Liver (tissue), 9 donors: ENCODE results near the gene PPP4R1. TPM values are rescaled to one million over a fixed set of nuclear protein-coding genes. Genes with fewer than 3 reads are reported as not detected.

Source experiments
- DNase-seq: peaks from one replicate; pipeline ENCODE4 v3.0.0-alpha.2; 2017; ENCODE audit warnings: low spot score
- H3K27ac ChIP-seq, 2 donors: one replicate each; pipeline ENCODE4 v1.7.0; 2013; ENCODE audit warnings: inconsistent platforms in 2 of 2, low read length in 2 of 2, control low read depth in 1 of 2, low read depth in 1 of 2, mild to moderate bottlenecking in 1 of 2
- H3K27me3 ChIP-seq, 4 donors: one replicate each; pipeline versions ENCODE4 v1.6.1 to v1.7.0; 2013; ENCODE audit warnings: low read length in 3 of 4, inconsistent platforms in 1 of 4, mild to moderate bottlenecking in 1 of 4, moderate library complexity in 1 of 4; ENCODE audit not compliant: control insufficient read depth in 4 of 4, insufficient read depth in 4 of 4
- H3K36me3 ChIP-seq, 4 donors: one replicate each; pipeline versions ENCODE4 v1.6.1 to v1.7.0; 2013; ENCODE audit warnings: low read length in 3 of 4, mild to moderate bottlenecking in 3 of 4, low read depth in 1 of 4, moderate library complexity in 1 of 4; ENCODE audit not compliant: control insufficient read depth in 4 of 4, insufficient read depth in 3 of 4
- H3K4me1 ChIP-seq, 4 donors: one replicate each; pipeline versions ENCODE4 v1.6.1 to v1.7.0; 2013; ENCODE audit warnings: low read length in 3 of 4, mild to moderate bottlenecking in 3 of 4, moderate library complexity in 1 of 4; ENCODE audit not compliant: control insufficient read depth in 4 of 4, insufficient read depth in 4 of 4
- H3K4me3 ChIP-seq, 3 donors: one replicate each; pipeline versions ENCODE4 v1.6.1 to v1.7.0; 2013; ENCODE audit warnings: low read length in 3 of 3, control low read depth in 1 of 3, low read depth in 1 of 3, mild to moderate bottlenecking in 1 of 3
- H3K9ac ChIP-seq, 2 donors: one replicate each; pipeline ENCODE4 v1.7.0; 2013; ENCODE audit warnings: low read length in 2 of 2, mild to moderate bottlenecking in 2 of 2, moderate library complexity in 2 of 2, control low read depth in 1 of 2, low read depth in 1 of 2
- H3K9me3 ChIP-seq, 4 donors: one replicate each; pipeline versions ENCODE4 v1.6.1 to v1.7.0; 2013; ENCODE audit warnings: low read length in 3 of 4; ENCODE audit not compliant: control insufficient read depth in 4 of 4
- EGR1 ChIP-seq, 2 donors: IDR thresholded peaks; 2 replicates each; pipeline ENCODE4 v1.6.1; 2016 to 2018; ENCODE audit warnings: antibody characterized with exemption in 2 of 2, low read depth in 2 of 2
- FOXA1 ChIP-seq: IDR thresholded peaks from 2 replicates; pipeline ENCODE4 v1.6.1; 2016; ENCODE audit warnings: antibody characterized with exemption
- FOXA2 ChIP-seq: IDR thresholded peaks from 2 replicates; pipeline ENCODE4 v1.6.1; 2016; ENCODE audit warnings: antibody characterized with exemption
- GABPA ChIP-seq, 2 donors: IDR thresholded peaks in 1 of 2; conservative IDR thresholded peaks in 1 of 2; 2 replicates each; pipeline ENCODE4 v1.6.1; 2016; ENCODE audit warnings: antibody characterized with exemption in 2 of 2, mild to moderate bottlenecking in 1 of 2, moderate library complexity in 1 of 2
- HNF4A ChIP-seq, 2 donors: conservative IDR thresholded peaks; 2 replicates each; pipeline ENCODE4 v1.6.1; 2016; ENCODE audit warnings: antibody characterized with exemption in 2 of 2, mild to moderate bottlenecking in 2 of 2
- HNF4G ChIP-seq: IDR thresholded peaks from 2 replicates; pipeline ENCODE4 v1.6.1; 2016; ENCODE audit warnings: antibody characterized with exemption
- JUND ChIP-seq, 2 donors: IDR thresholded peaks; 2 replicates each; pipeline ENCODE4 v1.6.1; 2016; ENCODE audit warnings: antibody characterized with exemption in 2 of 2
- NR2F2 ChIP-seq: IDR thresholded peaks from 2 replicates; pipeline ENCODE4 v1.6.1; 2016; ENCODE audit warnings: antibody characterized with exemption
- RAD21 ChIP-seq, 2 donors: IDR thresholded peaks; 2 replicates each; pipeline ENCODE4 v1.6.1; 2016; ENCODE audit warnings: antibody characterized with exemption in 2 of 2, mild to moderate bottlenecking in 2 of 2
- RXRA ChIP-seq, 2 donors: IDR thresholded peaks; 2 replicates each; pipeline ENCODE4 v1.6.1; 2017 to 2018; ENCODE audit warnings: antibody characterized with exemption in 2 of 2, mild to moderate bottlenecking in 1 of 2
- SP1 ChIP-seq: IDR thresholded peaks from 2 replicates; pipeline ENCODE4 v1.6.1; 2018; ENCODE audit warnings: antibody characterized with exemption, mild to moderate bottlenecking
- ZBTB33 ChIP-seq: IDR thresholded peaks from 2 replicates; pipeline ENCODE4 v1.6.1; 2016; ENCODE audit warnings: antibody characterized with exemption
- WGBS: extraction: QIAGEN DNeasy Blood & Tissue Kit; methylation state at CpG from one replicate; pipeline ENCODE4 v1.1.7; 2013; 5-methylcytosine and 5-hydroxymethylcytosine counted together
- polyA plus RNA-seq, 2 donors: library from polyadenylated mRNA; stranded (reverse) in 1 of 2; unstranded in 1 of 2; fragments of 200-250 nt in 1 of 2; fragments of >200 nt in 1 of 2; fragmentation: Nextera tagmentation in 1 of 2; extraction: Ambion mirVana in 1 of 2; gene quantifications; one replicate each; pipeline versions ENCODE4 v1.2.1 to v1.2.3, GENCODE V29; 2013 to 2015
- total RNA-seq, 2 donors: library from RNA; depleted of rRNA; stranded (reverse); fragments of >200 nt; gene quantifications; one replicate each; pipeline ENCODE4 v1.2.3, GENCODE V29; 2014
- TF ChIP-seq, protein P1 (sequence below): IDR thresholded peaks from 2 replicates; pipeline ENCODE4 v1.6.1; 2016; ENCODE audit warnings: antibody characterized with exemption, mild to moderate bottlenecking
- TF ChIP-seq, protein P2 (sequence below): fragments of 150-350 bp; IDR thresholded peaks from 2 replicates; pipeline ENCODE4 v1.5.1; 2017; ENCODE audit warnings: improper control_type of control experiment, low read depth, low read length; ENCODE audit not compliant: missing input control
- donor health status: healthy.
- donor health status: healthy.
- donor health status: healthy.
- donor health status: healthy.
- donor health status: healthy.

Gene PPP4R1
- total and polyA plus RNA-seq, 4 donors: 11.7 to 50.8 (median 22.8) TPM

GRCh38 chr18:9619990-9620389, 5.6 kb upstream of the PPP4R1 start:
- DNase-seq: no peak
- WGBS: 66% methylated on average over 8 of the region's 8 CpGs

DNA sequence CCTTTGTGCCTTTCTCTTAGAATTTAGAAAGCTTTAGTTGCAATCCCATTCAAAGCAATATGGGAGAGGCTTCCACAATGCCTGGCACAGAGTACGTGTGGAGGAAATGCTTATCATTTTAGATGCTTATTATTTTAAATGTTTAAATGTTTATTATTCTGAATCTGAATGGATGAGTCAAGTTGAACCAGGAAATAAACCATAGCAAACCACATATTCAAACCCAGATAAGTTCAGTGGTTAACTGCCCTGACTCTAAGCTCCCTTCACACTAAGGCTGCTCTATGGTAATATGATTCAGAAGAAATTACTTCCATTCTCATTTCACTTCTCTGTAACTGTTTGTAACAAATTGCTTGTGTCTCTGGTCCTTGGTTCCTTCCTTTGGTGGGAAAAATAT, 5.2 kb upstream of the PPP4R1 start:
- no peak for DNase-seq
- no peaks in the 10 kb centered on the region for H3K9me3 ChIP-seq

More at GRCh38 chr18:9619990-9620389, 5.6 kb upstream of the PPP4R1 start:
- TF ChIP-seq ZBTB33: no peak
- Histone ChIP-seq H3K4me3 (no peak overlapping the region), H3K36me3 (no peaks in the 10 kb centered on the region), H3K4me1 (peaks cover 0 to 6% (median 3%) of the 10 kb centered on the region in 4 donors), H3K27me3 (no peaks in the 10 kb centered on the region), H3K9ac (no peak overlapping the region), H3K9me3 (no peaks in the 10 kb centered on the region), H3K27ac (no peak overlapping the region)

More for the DNA sequence above, 5.2 kb upstream of the PPP4R1 start:
- Histone ChIP-seq H3K4me1 (peaks cover 0 to 7% (median 4%) of the 10 kb centered on the region in 4 donors), H3K9ac (no peak overlapping the region), H3K27me3 (no peaks in the 10 kb centered on the region), H3K36me3 (no peaks in the 10 kb centered on the region), H3K4me3 (no peak overlapping the region), H3K27ac (no peak overlapping the region)
- TF ChIP-seq HNF4G (no peak), FOXA1 (no peak), EGR1 (IDR thresholded peaks at IDR 0.05; ENCODE audit: low read depth in 2 of 2) (no peak), JUND (IDR thresholded peaks at IDR 0.05) (no peak), GABPA (IDR thresholded peaks at IDR 0.05 in 1 of 2, conservative IDR thresholded peaks at IDR 0.05 in 1 of 2) (no peak), HNF4A (conservative IDR thresholded peaks at IDR 0.05) (no peak), FOXA2 (no peak), SP1 (no peak), RAD21 (IDR thresholded peaks at IDR 0.05) (no peak), NR2F2 (no peak), RXRA (IDR thresholded peaks at IDR 0.05) (no peak)
- TF ChIP-seq, protein P1, sequence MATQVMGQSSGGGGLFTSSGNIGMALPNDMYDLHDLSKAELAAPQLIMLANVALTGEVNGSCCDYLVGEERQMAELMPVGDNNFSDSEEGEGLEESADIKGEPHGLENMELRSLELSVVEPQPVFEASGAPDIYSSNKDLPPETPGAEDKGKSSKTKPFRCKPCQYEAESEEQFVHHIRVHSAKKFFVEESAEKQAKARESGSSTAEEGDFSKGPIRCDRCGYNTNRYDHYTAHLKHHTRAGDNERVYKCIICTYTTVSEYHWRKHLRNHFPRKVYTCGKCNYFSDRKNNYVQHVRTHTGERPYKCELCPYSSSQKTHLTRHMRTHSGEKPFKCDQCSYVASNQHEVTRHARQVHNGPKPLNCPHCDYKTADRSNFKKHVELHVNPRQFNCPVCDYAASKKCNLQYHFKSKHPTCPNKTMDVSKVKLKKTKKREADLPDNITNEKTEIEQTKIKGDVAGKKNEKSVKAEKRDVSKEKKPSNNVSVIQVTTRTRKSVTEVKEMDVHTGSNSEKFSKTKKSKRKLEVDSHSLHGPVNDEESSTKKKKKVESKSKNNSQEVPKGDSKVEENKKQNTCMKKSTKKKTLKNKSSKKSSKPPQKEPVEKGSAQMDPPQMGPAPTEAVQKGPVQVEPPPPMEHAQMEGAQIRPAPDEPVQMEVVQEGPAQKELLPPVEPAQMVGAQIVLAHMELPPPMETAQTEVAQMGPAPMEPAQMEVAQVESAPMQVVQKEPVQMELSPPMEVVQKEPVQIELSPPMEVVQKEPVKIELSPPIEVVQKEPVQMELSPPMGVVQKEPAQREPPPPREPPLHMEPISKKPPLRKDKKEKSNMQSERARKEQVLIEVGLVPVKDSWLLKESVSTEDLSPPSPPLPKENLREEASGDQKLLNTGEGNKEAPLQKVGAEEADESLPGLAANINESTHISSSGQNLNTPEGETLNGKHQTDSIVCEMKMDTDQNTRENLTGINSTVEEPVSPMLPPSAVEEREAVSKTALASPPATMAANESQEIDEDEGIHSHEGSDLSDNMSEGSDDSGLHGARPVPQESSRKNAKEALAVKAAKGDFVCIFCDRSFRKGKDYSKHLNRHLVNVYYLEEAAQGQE: no peak
- TF ChIP-seq, protein P2, sequence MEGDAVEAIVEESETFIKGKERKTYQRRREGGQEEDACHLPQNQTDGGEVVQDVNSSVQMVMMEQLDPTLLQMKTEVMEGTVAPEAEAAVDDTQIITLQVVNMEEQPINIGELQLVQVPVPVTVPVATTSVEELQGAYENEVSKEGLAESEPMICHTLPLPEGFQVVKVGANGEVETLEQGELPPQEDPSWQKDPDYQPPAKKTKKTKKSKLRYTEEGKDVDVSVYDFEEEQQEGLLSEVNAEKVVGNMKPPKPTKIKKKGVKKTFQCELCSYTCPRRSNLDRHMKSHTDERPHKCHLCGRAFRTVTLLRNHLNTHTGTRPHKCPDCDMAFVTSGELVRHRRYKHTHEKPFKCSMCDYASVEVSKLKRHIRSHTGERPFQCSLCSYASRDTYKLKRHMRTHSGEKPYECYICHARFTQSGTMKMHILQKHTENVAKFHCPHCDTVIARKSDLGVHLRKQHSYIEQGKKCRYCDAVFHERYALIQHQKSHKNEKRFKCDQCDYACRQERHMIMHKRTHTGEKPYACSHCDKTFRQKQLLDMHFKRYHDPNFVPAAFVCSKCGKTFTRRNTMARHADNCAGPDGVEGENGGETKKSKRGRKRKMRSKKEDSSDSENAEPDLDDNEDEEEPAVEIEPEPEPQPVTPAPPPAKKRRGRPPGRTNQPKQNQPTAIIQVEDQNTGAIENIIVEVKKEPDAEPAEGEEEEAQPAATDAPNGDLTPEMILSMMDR: no peak
- WGBS: 62% methylated on average over 1 of the region's 1 CpG
